K562 (cell line): ENCODE results near the gene CAMK2N1. TPM values are rescaled to one million over a fixed set of nuclear protein-coding genes. Genes with fewer than 3 reads are reported as not detected.
A peak's percentile ranks its signal among the peaks of the same experiment; 100 is the strongest.

Experiments used
- ATAC-seq: fragments of 200-7000 bp; cut with Tn5 transposase; 3 replicates; pipeline ENCODE4 v1.9.1; 2020; ENCODE audit warnings: moderate library complexity
- BruUV-seq: library from RNA; stranded (reverse); fragments of 400-500 nt; replicated peaks from 2 replicates; lab custom pipeline; 2021; lab: Mats Ljungman, UMichigan
- CTCF ChIA-PET: fragments of 300-600 bp; formaldehyde crosslinking; extraction: SDS; loops from one replicate; lab custom pipeline; 2021; ENCODE audit warnings: low intra/inter-chr PET ratio; lab: Yijun Ruan, JAX
- POLR2A ChIA-PET: fragments of 300-600, 350-650 bp; sonication (Branson Sonifier 250); formaldehyde crosslinking; extraction: SDS; loops from one replicate; lab custom pipeline; 2021; ENCODE audit warnings: antibody characterized with exemption, inconsistent platforms; lab: Yijun Ruan, JAX
- DNase-seq, 4 experiments: peaks; one replicate each; pipeline versions ENCODE4 v3.0.0 to v3.0.0-alpha.2; 2011 to 2018; ENCODE audit warnings: low spot score in 3 of 4, mixed read lengths in 3 of 4; ENCODE audit errors: extremely low read depth in 1 of 4
- FAIRE-seq: peaks from 2 replicates; lab custom pipeline; 2011; peaks lifted over from hg19 to GRCh38; lab: Jason Lieb, UNC
- H2AFZ ChIP-seq: 2 replicates; pipeline ENCODE4 v1.6.0; 2011; ENCODE audit warnings: low read depth, low read length, control low read depth, inconsistent platforms
- H3K27ac ChIP-seq: fragments of 200-600 bp; 3 replicates; pipeline ENCODE4 v1.8.0; 2011; ENCODE audit warnings: low read depth, mild to moderate bottlenecking, control low read depth, inconsistent platforms, low read length, moderate library complexity, mixed read lengths; ENCODE audit errors: extremely low read depth
- H3K27me3 ChIP-seq, 2 experiments: fragments of 300-600 bp in 1 of 2; 2 replicates in 1 of 2; 3 replicates in 1 of 2; pipeline versions ENCODE4 v1.6.0 to v1.8.0; 2011; ENCODE audit warnings: inconsistent platforms in 2 of 2, low read length in 2 of 2, mild to moderate bottlenecking in 1 of 2, mixed read lengths in 1 of 2, moderate library complexity in 1 of 2; ENCODE audit not compliant: control insufficient read depth in 2 of 2, insufficient read depth in 2 of 2
- H3K36me3 ChIP-seq: fragments of 300-600 bp; 3 replicates; pipeline ENCODE4 v1.8.0; 2011; ENCODE audit warnings: mild to moderate bottlenecking, low read length, inconsistent platforms; ENCODE audit not compliant: control insufficient read depth, insufficient read depth
- H3K4me1 ChIP-seq, 2 experiments: fragments of 200-600 bp in 1 of 2; replicated peaks in 1 of 2; 2 replicates in 1 of 2; 3 replicates in 1 of 2; pipeline versions ENCODE4 v1.5.1 to v1.8.0; 2011; ENCODE audit warnings: inconsistent platforms in 2 of 2, low read length in 2 of 2, mild to moderate bottlenecking in 1 of 2, mixed read lengths in 1 of 2, moderate library complexity in 1 of 2; ENCODE audit not compliant: control insufficient read depth in 2 of 2, insufficient read depth in 2 of 2
- H3K4me2 ChIP-seq: 2 replicates; pipeline ENCODE4 v1.6.1; 2011; ENCODE audit warnings: low read length, control low read depth, inconsistent platforms, mixed read lengths; ENCODE audit not compliant: insufficient read depth
- H3K4me3 ChIP-seq: fragments of 200-600 bp; sonication (generic), shearing (Covaris generic); 2 replicates; pipeline ENCODE4 v1.5.1; 2016; ENCODE audit warnings: control low read depth, inconsistent platforms
- H3K79me2 ChIP-seq: fragments of 200-600 bp; 3 replicates; pipeline ENCODE4 v1.8.0; 2011; ENCODE audit warnings: low read length, inconsistent platforms; ENCODE audit not compliant: control insufficient read depth, insufficient read depth
- H3K9ac ChIP-seq, 2 experiments: 2 replicates each; pipeline versions ENCODE4 v1.6.0 to v1.6.1; 2011; ENCODE audit warnings: low read depth in 2 of 2, low read length in 2 of 2, control low read depth in 1 of 2, inconsistent platforms in 1 of 2, mild to moderate bottlenecking in 1 of 2, mixed read lengths in 1 of 2; ENCODE audit not compliant: insufficient read depth in 1 of 2
- H3K9me1 ChIP-seq: one replicate; pipeline ENCODE4 v1.6.0; 2011; ENCODE audit warnings: inconsistent platforms, mild to moderate bottlenecking, low read length, moderate library complexity; ENCODE audit not compliant: control insufficient read depth, insufficient read depth
- H3K9me3 ChIP-seq: replicated peaks from 2 replicates; pipeline ENCODE4 v1.5.1; 2011; ENCODE audit warnings: low read depth, low read length, inconsistent platforms; ENCODE audit not compliant: control insufficient read depth, insufficient read depth
- H4K20me1 ChIP-seq: replicated peaks from 2 replicates; pipeline ENCODE4 v1.6.1; 2011; ENCODE audit warnings: low read length, inconsistent platforms, mixed read lengths; ENCODE audit not compliant: control insufficient read depth, insufficient read depth
- E2F8 ChIP-seq: fragments of 450-650 bp; IDR thresholded peaks from 2 replicates; pipeline ENCODE4 v1.7.1; 2018; ENCODE audit warnings: mild to moderate bottlenecking, low read depth; ENCODE audit not compliant: partially characterized antibody
- ESRRA ChIP-seq: fragments of 450-650 bp; IDR thresholded peaks from 2 replicates; pipeline ENCODE4 v1.6.1; 2014; ENCODE audit warnings: low read depth, mild to moderate bottlenecking, moderate library complexity, borderline replicate concordance
- MIER1 ChIP-seq: fragments of 450-650 bp; IDR thresholded peaks from 2 replicates; pipeline ENCODE4 v1.6.1; 2016; ENCODE audit warnings: antibody characterized with exemption, mild to moderate bottlenecking, low read depth
- ZNF592 ChIP-seq: fragments of 450-650 bp; IDR thresholded peaks from 2 replicates; pipeline ENCODE4 v1.6.1; 2017; ENCODE audit warnings: antibody characterized with exemption, mild to moderate bottlenecking
- WGBS: fragments of 100-300 bp; shearing (Covaris generic); methylation state at CpG from one replicate; pipeline ENCODE4 v1.1.6; 2016; ENCODE audit warnings: low coverage, mixed read lengths; ENCODE audit not compliant: insufficient coverage; ENCODE audit errors: missing lambda C conversion rate; 5-methylcytosine and 5-hydroxymethylcytosine counted together
- in situ Hi-C: fragments of 300-500 bp; cut with MboI; formaldehyde crosslinking; loops from 4 replicates; pipeline ENCODE4 v1.15.0; 2018; ENCODE audit warnings: inconsistent platforms, mixed read lengths
- intact Hi-C: fragments of 100-400 bp; cut with micrococcal nuclease; formaldehyde crosslinking; loops from 2 replicates; pipeline ENCODE4 v1.14.2; 2022
- polyA plus RNA-seq, 8 experiments: library from polyadenylated mRNA; depleted of rRNA in 4 of 8; stranded (reverse) in 5 of 8; unstranded in 3 of 8; fragments of >200 nt; fragmentation: Nextera tagmentation in 2 of 8; fragmentation: Illumina TruSeq in 1 of 8; extraction: Ambion mirVana in 2 of 8; extraction: Trizol in 1 of 8; gene quantifications; 2 replicates each; pipeline versions ENCODE4 v1.2.1 to v1.2.3, GENCODE V29; 2011 to 2014; ENCODE audit warnings: inconsistent platforms in 1 of 8, missing spikeins in 1 of 8
- total RNA-seq, 7 experiments: library from RNA; depleted of rRNA in 6 of 7; stranded (reverse); fragments of >200 nt in 6 of 7; fragmentation: Illumina TruSeq in 2 of 7; extraction: Trizol in 2 of 7; gene quantifications; 2 replicates each; pipeline versions ENCODE4 v1.2.1 to v1.2.3, GENCODE V29; 2011 to 2021; ENCODE audit warnings: low replicate concordance in 1 of 7

CAMK2N1 gene
- total and polyA plus RNA-seq, 9 of the 15 experiments (the other 6 are each of a cell fraction or from before 2014, with no cell fraction given) = 0.09 to 1.4 (median 0.34) TPM

- Histone ChIP-seq H3K27ac (no peak overlapping the region), H3K36me3 (no peaks in the 10 kb centered on the region), H3K9me3 (no peaks in the 10 kb centered on the region), H3K4me2 (no peak overlapping the region), H3K79me2 (no peaks in the 10 kb centered on the region), H4K20me1 (no peaks in the 10 kb centered on the region; the same call in 1 of the 2 replicates), H3K9me1 (no peaks in the 10 kb centered on the region), H2AFZ (no peak overlapping the region), H3K4me1 (no peaks in the 10 kb centered on the region; a peak in 1 of 5 replicates), H3K4me3 (no peak overlapping the region), H3K9ac (no peak overlapping the region), H3K27me3 (peaks cover 28 to 67% of the 10 kb centered on the region in 2 experiments)
- CTCF ChIA-PET = no interaction called here
- intact Hi-C loops (no loop called here), in situ Hi-C loops (no loop called here)
- POLR2A ChIA-PET = interaction anchor here (0.6 to 1.2 kb wide), 5 partner anchors 8 to 99 kb away, joined by 3 to 5 read pairs (median 3); no protein-coding TSS in a partner anchor
- FAIRE-seq (no peak), DNase-seq (no peak), ATAC-seq (no peak)
- no TSS peak for BruUV-seq
- WGBS = 2% methylated on average over 12 of the region's 12 CpGs
- no peak for TF ChIP-seq E2F8
- no peak for TF ChIP-seq MIER1
- TF ChIP-seq ZNF592 = no peak
- peak; percentile 44; the same call in 1 of the 2 replicates for TF ChIP-seq ESRRA
These were observed 48.8 kb upstream of the CAMK2N1 start for GRCh38 chr1:20534659-20535417.
